NT2/D1 (cell line): Measurements from ENCODE around the gene NFKBIE.

Experiments
- YY1 ChIP-seq: IDR thresholded peaks from 2 replicates; pipeline ENCODE4 v1.6.1; 2011; ENCODE audit not compliant: insufficient read length, insufficient read depth
- ZNF274 ChIP-seq: IDR thresholded peaks from 2 replicates; pipeline ENCODE4 v1.6.1; 2011; ENCODE audit warnings: mild to moderate bottlenecking, low read depth, low read length

GRCh38 chr6:44271914-44272313, 6.6 kb upstream of the NFKBIE start:
- TF ChIP-seq YY1 (no peak), ZNF274 (no peak)
